GM12878 (cell line): ENCODE measurements around the gene AKR1B15. TPM values are rescaled to one million over a fixed set of nuclear protein-coding genes. Genes with fewer than 3 reads are reported as not detected.

Source experiments
- ATAC-seq: fragments of 200-7000 bp; cut with Tn5 transposase; 3 replicates; pipeline ENCODE4 v1.9.1; 2020; ENCODE audit warnings: mild to moderate bottlenecking, moderate library complexity
- BruUV-seq: library from RNA; stranded (reverse); fragments of 400-500 nt; replicated peaks from 2 replicates; lab custom pipeline; 2021; lab: Mats Ljungman, UMichigan
- CTCF ChIA-PET: fragments of 300-600 bp; sonication (Branson Sonifier 250); formaldehyde crosslinking; extraction: SDS; loops from one replicate; lab custom pipeline; 2021; ENCODE audit warnings: inconsistent platforms; lab: Yijun Ruan, JAX
- POLR2A ChIA-PET: fragments of 350-600 bp; formaldehyde crosslinking; extraction: SDS; loops from one replicate; lab custom pipeline; 2021; ENCODE audit warnings: inconsistent platforms; lab: Charles Lee
- RAD21 ChIA-PET: fragments of 300-600 bp; sonication (Branson Sonifier 250); formaldehyde crosslinking; loops from one replicate; lab custom pipeline; 2023; ENCODE audit warnings: antibody characterized with exemption; ENCODE audit not compliant: unreplicated experiment; lab: Charles Lee
- SMC1A ChIA-PET: fragments of 300-600 bp; sonication (Branson Sonifier 250); formaldehyde crosslinking; loops from one replicate; lab custom pipeline; 2023; ENCODE audit not compliant: unreplicated experiment, uncharacterized antibody; lab: Charles Lee
- DNase-seq: peaks from one replicate; pipeline ENCODE4 v3.0.0-alpha.2; 2011; ENCODE audit warnings: low read depth, low spot score
- FAIRE-seq: peaks from 3 replicates; lab custom pipeline; 2011; peaks lifted over from hg19 to GRCh38; lab: Jason Lieb, UNC
- H2AFZ ChIP-seq: 2 replicates; pipeline ENCODE4 v1.6.0; 2011; ENCODE audit warnings: low read depth, low read length, control low read depth; ENCODE audit not compliant: control insufficient read depth
- H3K27ac ChIP-seq: 2 replicates; pipeline ENCODE4 v1.5.1; 2011; ENCODE audit warnings: control low read depth; ENCODE audit not compliant: control insufficient read depth, insufficient read depth
- H3K27me3 ChIP-seq, 2 experiments: replicated peaks in 1 of 2; 2 replicates each; pipeline versions ENCODE4 v1.6.0 to v1.6.1; 2011; ENCODE audit warnings: low read length in 1 of 2; ENCODE audit not compliant: control insufficient read depth in 2 of 2, insufficient read depth in 2 of 2
- H3K36me3 ChIP-seq, 2 experiments: 2 replicates each; pipeline ENCODE4 v1.5.1; 2011; ENCODE audit warnings: low read length in 1 of 2; ENCODE audit not compliant: control insufficient read depth in 2 of 2, insufficient read depth in 2 of 2
- H3K4me1 ChIP-seq: 2 replicates; pipeline ENCODE4 v1.6.1; 2011; ENCODE audit warnings: mild to moderate bottlenecking, low read length, moderate library complexity, mixed read lengths; ENCODE audit not compliant: control insufficient read depth, insufficient read depth
- H3K4me2 ChIP-seq: 2 replicates; pipeline ENCODE4 v1.6.0; 2011; ENCODE audit warnings: control low read depth; ENCODE audit not compliant: control insufficient read depth, insufficient read depth
- H3K4me3 ChIP-seq: fragments of 200-600 bp; sonication (generic); 2 replicates; pipeline ENCODE4 v1.5.1; 2016
- H3K79me2 ChIP-seq: 2 replicates; pipeline ENCODE4 v1.6.0; 2011; ENCODE audit warnings: low read length; ENCODE audit not compliant: control insufficient read depth, insufficient read depth
- H3K9ac ChIP-seq: 2 replicates; pipeline ENCODE4 v1.8.0; 2011; ENCODE audit warnings: low read length, control low read depth, mixed read lengths; ENCODE audit not compliant: control insufficient read depth, insufficient read depth
- H3K9me3 ChIP-seq: replicated peaks from 3 replicates; pipeline ENCODE4 v1.5.1; 2011; ENCODE audit warnings: mild to moderate bottlenecking, low read length; ENCODE audit not compliant: control insufficient read depth, insufficient read depth
- H4K20me1 ChIP-seq: 2 replicates; pipeline ENCODE4 v1.6.0; 2011; ENCODE audit not compliant: control insufficient read depth, insufficient read depth
- ASH2L ChIP-seq: fragments of 300-600, 200-600 bp; sonication (generic); IDR thresholded peaks from 2 replicates; pipeline ENCODE4 v1.6.1; 2017; ENCODE audit warnings: low read depth, mild to moderate bottlenecking, borderline replicate concordance
- EP300 ChIP-seq, 2 experiments: fragments of 150-350 bp in 1 of 2; IDR thresholded peaks; 2 replicates each; pipeline ENCODE4 v1.6.1; 2011 to 2012; ENCODE audit warnings: low read depth in 2 of 2, low read length in 2 of 2, borderline replicate concordance in 1 of 2, improper control_type of control experiment in 1 of 2, inconsistent platforms in 1 of 2; ENCODE audit not compliant: control insufficient read depth in 1 of 2
- GABPA ChIP-seq: IDR thresholded peaks from 2 replicates; pipeline ENCODE4 v1.6.1; 2014; ENCODE audit warnings: antibody characterized with exemption, low read depth, mild to moderate bottlenecking, inconsistent platforms
- HDGF ChIP-seq: fragments of 450-650 bp; IDR thresholded peaks from 2 replicates; pipeline ENCODE4 v1.6.1; 2016; ENCODE audit warnings: antibody characterized with exemption
- IRF5 ChIP-seq: fragments of 450-650 bp; IDR thresholded peaks from 2 replicates; pipeline ENCODE4 v1.6.1; 2017; ENCODE audit warnings: borderline replicate concordance
- JUNB ChIP-seq: IDR thresholded peaks from 2 replicates; pipeline ENCODE4 v1.6.1; 2016; ENCODE audit warnings: antibody characterized with exemption, mild to moderate bottlenecking
- KDM1A ChIP-seq: fragments of 200-600 bp; sonication (generic); IDR thresholded peaks from 2 replicates; pipeline ENCODE4 v1.6.1; 2016; ENCODE audit warnings: borderline replicate concordance
- LARP7 ChIP-seq: fragments of 450-650 bp; IDR thresholded peaks from 2 replicates; pipeline ENCODE4 v1.6.1; 2017; ENCODE audit warnings: mild to moderate bottlenecking
- MTA2 ChIP-seq: fragments of 450-650 bp; IDR thresholded peaks from 2 replicates; pipeline ENCODE4 v1.6.1; 2016; ENCODE audit warnings: low read depth, mild to moderate bottlenecking, moderate library complexity
- MYC ChIP-seq: IDR thresholded peaks from 2 replicates; pipeline ENCODE4 v1.6.1; 2011; ENCODE audit warnings: mild to moderate bottlenecking, low read length, moderate library complexity, inconsistent platforms; ENCODE audit not compliant: insufficient read depth, insufficient replicate concordance, insufficient read length, severe bottlenecking
- NFYA ChIP-seq: IDR thresholded peaks from 2 replicates; pipeline ENCODE4 v1.6.1; 2011; ENCODE audit warnings: low read depth, mild to moderate bottlenecking, low read length, improper control_type of control experiment, borderline replicate concordance
- PML ChIP-seq: IDR thresholded peaks from 2 replicates; pipeline ENCODE4 v1.6.1; 2012; ENCODE audit warnings: low read length, inconsistent platforms
- RAD21 ChIP-seq: IDR thresholded peaks from 2 replicates; pipeline ENCODE4 v1.6.1; 2011; ENCODE audit warnings: mild to moderate bottlenecking, low read depth, low read length, moderate library complexity; ENCODE audit not compliant: insufficient read depth
- RBBP5 ChIP-seq: fragments of 200-600 bp; sonication (generic); conservative IDR thresholded peaks from 2 replicates; pipeline ENCODE4 v1.6.1; 2016
- TCF3 ChIP-seq: IDR thresholded peaks from 2 replicates; pipeline ENCODE4 v1.6.1; 2012; ENCODE audit warnings: low read depth, mild to moderate bottlenecking, low read length, borderline replicate concordance; ENCODE audit not compliant: insufficient read depth
- ZBTB4 ChIP-seq: fragments of 450-650 bp; formaldehyde crosslinking; IDR thresholded peaks from 2 replicates; pipeline ENCODE4 v1.4.0; 2022; ENCODE audit warnings: mild to moderate bottlenecking, moderate library complexity
- ZNF207 ChIP-seq: fragments of 450-650 bp; IDR thresholded peaks from 2 replicates; pipeline ENCODE4 v1.6.1; 2014; ENCODE audit warnings: antibody characterized with exemption, mild to moderate bottlenecking, borderline replicate concordance
- WGBS: methylation state at CpG from one replicate; pipeline ENCODE4 v1.1.6; 2016; ENCODE audit warnings: low lambda C conversion rate; ENCODE audit not compliant: insufficient replicate concordance, insufficient coverage; ENCODE audit errors: missing lambda C conversion rate; 5-methylcytosine and 5-hydroxymethylcytosine counted together
- in situ Hi-C: fragments of 300-500 bp; cut with MboI; formaldehyde crosslinking; loops from 9 replicates; pipeline ENCODE4 v1.14.3; 2018; ENCODE audit warnings: mixed read lengths
- intact Hi-C: fragments of 100-400 bp; cut with micrococcal nuclease; formaldehyde crosslinking; loops from one replicate; pipeline ENCODE4 v1.14.2; 2022; ENCODE audit not compliant: unreplicated experiment
- polyA plus RNA-seq, 11 experiments: library from polyadenylated mRNA; depleted of rRNA in 4 of 11; unstranded in 6 of 11; stranded (reverse) in 5 of 11; fragments of >200 nt; fragmentation: Nextera tagmentation in 4 of 11; fragmentation: Illumina TruSeq in 1 of 11; extraction: Ambion mirVana in 4 of 11; extraction: Trizol in 1 of 11; gene quantifications; 1 replicate in 1 of 11; 2 replicates in 10 of 11; pipeline versions ENCODE4 v1.2.1 to v1.2.3, GENCODE V29; 2011 to 2016; ENCODE audit warnings: inconsistent platforms in 2 of 11, missing spikeins in 2 of 11, low read depth in 1 of 11
- total RNA-seq, 4 experiments: library from RNA; depleted of rRNA in 3 of 4; stranded (reverse); fragments of >200 nt in 3 of 4; fragmentation: Illumina TruSeq in 1 of 4; extraction: Trizol in 1 of 4; gene quantifications; 2 replicates each; pipeline versions ENCODE4 v1.2.1 to v1.2.3, GENCODE V29; 2013 to 2021

AKR1B15 gene
- total and polyA plus RNA-seq, 10 of the 15 experiments (the other 5 are each of a cell fraction or from before 2014, with no cell fraction given), result 0.06 TPM; not detected in 9

GRCh38 chr7:134532180-134532953 is 16.5 kb upstream of the AKR1B15 start:
- no peaks in the 10 kb centered on the region for H3K79me2 ChIP-seq
- POLR2A ChIA-PET, result no interaction called here
- CTCF ChIA-PET, result interaction anchor here (0.5 to 1.5 kb wide), 3 partner anchors 19 to 212 kb away, joined by 3 to 4 read pairs (median 4); no protein-coding TSS in a partner anchor
- RAD21 ChIA-PET, result no interaction called here
- no peaks in the 10 kb centered on the region for H3K36me3 ChIP-seq
- TF ChIP-seq ZBTB4 (no peak), GABPA (no peak), NFYA (no peak), MTA2 (no peak), JUNB (no peak), PML (no peak), TCF3 (no peak), ASH2L (no peak), HDGF (no peak), RAD21 (no peak), MYC (no peak), LARP7 (no peak), EP300 (IDR thresholded peaks at IDR 0.05; ENCODE audit: borderline replicate concordance in 1 of 2, control insufficient read depth in 1 of 2, low read depth in 2 of 2, low read length in 2 of 2) (no peak), IRF5 (no peak), KDM1A (no peak), RBBP5 (no peak), ZNF207 (no peak)
- DNase-seq (no peak), FAIRE-seq (no peak), ATAC-seq (no peak)
- SMC1A ChIA-PET, result no interaction called here
- peaks cover 2% of the 10 kb centered on the region in 2 experiments; a peak in 2 of 4 replicates for H3K27me3 ChIP-seq
- no peak overlapping the region for H3K4me2 ChIP-seq
- no peaks in the 10 kb centered on the region for H3K4me1 ChIP-seq
- H2AFZ ChIP-seq, result no peak overlapping the region
- intact Hi-C loops, result no loop called here
- WGBS, result 0% methylated on average over 3 of the region's 3 CpGs
- H3K4me3 ChIP-seq, result no peak overlapping the region
- H4K20me1 ChIP-seq, result no peaks in the 10 kb centered on the region
- no TSS peak for BruUV-seq
- H3K9ac ChIP-seq, result no peak overlapping the region
- H3K9me3 ChIP-seq, result no peaks in the 10 kb centered on the region
- H3K27ac ChIP-seq, result no peak overlapping the region
- in situ Hi-C loops, result no loop called here
